Left ventricle myocardium inferior (tissue), 1 donor: ENCODE measurements around the gene NCEH1. TPM values are rescaled to one million over a fixed set of nuclear protein-coding genes. Genes with fewer than 3 reads are reported as not detected.

Experiments
- DNase-seq: peaks from one replicate; pipeline ENCODE4 v3.0.0-alpha.2; 2020
- H3K27ac ChIP-seq: fragments of 200-600 bp; replicated peaks from 2 replicates; pipeline ENCODE4 v1.8.0; 2021
- H3K27me3 ChIP-seq: fragments of 200-600 bp; 2 replicates; pipeline ENCODE4 v1.8.0; 2021; ENCODE audit warnings: low read depth
- H3K36me3 ChIP-seq: fragments of 200-600 bp; 2 replicates; pipeline ENCODE4 v1.8.0; 2021
- H3K4me1 ChIP-seq: fragments of 200-600 bp; 2 replicates; pipeline ENCODE4 v1.8.0; 2021
- H3K4me3 ChIP-seq: fragments of 200-600 bp; 2 replicates; pipeline ENCODE4 v1.8.0; 2021; ENCODE audit warnings: mild to moderate bottlenecking, moderate library complexity
- H3K9me3 ChIP-seq: fragments of 200-600 bp; replicated peaks from 2 replicates; pipeline ENCODE4 v1.8.0; 2021
- intact Hi-C: fragments of 100-400 bp; cut with micrococcal nuclease; formaldehyde crosslinking; loops from one replicate; pipeline ENCODE4 v1.11.0; 2022
- total RNA-seq: library from RNA; stranded (reverse); fragmentation: NEBNext Ultra II Directional; extraction: Animal tissue kit (Norgen Biotek cat#: 25700); gene quantifications from one replicate; pipeline ENCODE4 v1.2.1, GENCODE V29; 2021
- TF ChIP-seq, protein P1 (sequence below): fragments of 200-600 bp; IDR thresholded peaks from 2 replicates; pipeline ENCODE4 v1.8.0; 2021; ENCODE audit warnings: antibody characterized with exemption, mild to moderate bottlenecking, borderline replicate concordance
- donor health status: DM: no; HTN: yes; CAD: no; lungs with severe emphysema.

Gene NCEH1
- total RNA-seq, 1 donor from 2014 or later: 58.6 TPM

DNA sequence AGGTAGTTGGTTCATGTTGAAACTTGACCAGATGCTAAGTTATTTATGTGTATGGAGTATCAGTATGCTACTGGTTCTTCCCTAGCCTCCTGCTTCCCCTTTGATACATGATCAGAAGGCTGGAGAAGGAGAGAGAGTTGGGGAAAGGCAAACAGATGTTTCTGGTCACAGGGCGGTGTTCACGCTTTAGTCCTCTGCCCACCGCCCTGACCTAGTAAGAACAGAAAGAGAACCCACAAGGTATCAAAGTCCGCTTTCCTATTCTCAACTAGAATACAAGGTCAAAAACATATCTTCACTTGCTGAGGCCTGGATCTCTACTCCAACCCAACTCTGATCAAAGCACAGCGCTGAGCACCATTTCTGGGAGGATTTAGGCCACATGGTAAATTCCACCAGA lies 55.5 kb downstream of the NCEH1 start:
- Histone ChIP-seq H3K4me1 (peaks cover 30% of the 10 kb centered on the region), H3K27ac (no peak overlapping the region), H3K4me3 (no peak overlapping the region), H3K9me3 (no peaks in the 10 kb centered on the region), H3K36me3 (no peaks in the 10 kb centered on the region), H3K27me3 (no peaks in the 10 kb centered on the region)
- intact Hi-C loops: no loop called here
- no peak for DNase-seq
- TF ChIP-seq, protein P1, sequence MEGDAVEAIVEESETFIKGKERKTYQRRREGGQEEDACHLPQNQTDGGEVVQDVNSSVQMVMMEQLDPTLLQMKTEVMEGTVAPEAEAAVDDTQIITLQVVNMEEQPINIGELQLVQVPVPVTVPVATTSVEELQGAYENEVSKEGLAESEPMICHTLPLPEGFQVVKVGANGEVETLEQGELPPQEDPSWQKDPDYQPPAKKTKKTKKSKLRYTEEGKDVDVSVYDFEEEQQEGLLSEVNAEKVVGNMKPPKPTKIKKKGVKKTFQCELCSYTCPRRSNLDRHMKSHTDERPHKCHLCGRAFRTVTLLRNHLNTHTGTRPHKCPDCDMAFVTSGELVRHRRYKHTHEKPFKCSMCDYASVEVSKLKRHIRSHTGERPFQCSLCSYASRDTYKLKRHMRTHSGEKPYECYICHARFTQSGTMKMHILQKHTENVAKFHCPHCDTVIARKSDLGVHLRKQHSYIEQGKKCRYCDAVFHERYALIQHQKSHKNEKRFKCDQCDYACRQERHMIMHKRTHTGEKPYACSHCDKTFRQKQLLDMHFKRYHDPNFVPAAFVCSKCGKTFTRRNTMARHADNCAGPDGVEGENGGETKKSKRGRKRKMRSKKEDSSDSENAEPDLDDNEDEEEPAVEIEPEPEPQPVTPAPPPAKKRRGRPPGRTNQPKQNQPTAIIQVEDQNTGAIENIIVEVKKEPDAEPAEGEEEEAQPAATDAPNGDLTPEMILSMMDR: no peak

DNA sequence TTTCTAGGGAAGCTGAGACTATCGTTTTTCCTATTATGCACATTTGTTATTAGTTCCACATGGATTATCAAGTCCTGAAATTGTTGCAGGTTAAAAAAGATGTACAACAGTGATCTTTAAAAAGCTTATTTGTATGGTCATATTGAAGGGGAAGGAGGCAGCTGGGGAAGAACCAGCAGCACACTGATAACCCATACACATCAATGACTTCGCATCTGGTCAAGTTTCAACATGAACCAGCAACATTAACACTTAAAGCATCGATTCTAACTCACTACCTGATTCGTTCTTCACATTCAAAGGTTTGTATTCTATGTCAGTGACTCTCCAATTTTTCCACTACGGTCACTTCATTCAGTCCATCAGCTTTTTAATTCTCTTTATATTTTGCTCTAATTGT lies 56.4 kb downstream of the NCEH1 start:
- Histone ChIP-seq H3K4me1 (peaks cover 32% of the 10 kb centered on the region), H3K27ac (no peak overlapping the region), H3K4me3 (no peak overlapping the region), H3K9me3 (no peaks in the 10 kb centered on the region), H3K36me3 (no peaks in the 10 kb centered on the region), H3K27me3 (no peaks in the 10 kb centered on the region)
- no peak for DNase-seq
- TF ChIP-seq, protein P1: no peak
- intact Hi-C loops: no loop called here

DNA sequence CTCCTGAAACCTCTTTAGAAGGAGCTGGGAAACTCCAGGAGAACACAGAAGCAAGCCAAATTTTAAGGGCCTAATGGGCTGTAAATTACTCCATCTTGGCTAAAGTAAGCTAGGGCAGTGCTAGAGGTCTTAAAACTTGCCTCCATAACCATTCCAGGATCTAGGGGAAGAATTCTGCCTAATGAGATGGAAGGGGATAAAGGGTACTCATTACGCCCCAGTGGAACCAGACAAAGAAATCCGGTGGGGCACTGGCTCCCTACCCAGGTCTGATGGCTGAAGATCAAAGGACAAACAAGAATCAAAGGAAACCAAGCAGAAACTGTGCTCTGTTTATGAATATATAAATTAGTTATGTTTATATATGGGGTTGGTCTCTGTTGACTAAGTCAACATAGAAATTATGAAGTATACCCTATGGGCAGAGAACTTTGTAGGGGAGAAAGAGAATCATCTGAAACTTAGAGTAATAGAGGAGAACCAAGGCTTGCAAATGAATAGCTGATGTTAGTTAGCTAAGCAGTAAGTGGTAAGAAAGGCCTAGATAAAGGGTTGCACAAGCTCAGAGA lies 57.8 kb downstream of the NCEH1 start:
- Histone ChIP-seq H3K27me3 (no peaks in the 10 kb centered on the region), H3K27ac (no peak overlapping the region), H3K4me3 (no peak overlapping the region), H3K4me1 (peaks cover 32% of the 10 kb centered on the region), H3K36me3 (no peaks in the 10 kb centered on the region), H3K9me3 (no peaks in the 10 kb centered on the region)
- no peak for DNase-seq
- TF ChIP-seq, protein P1: no peak
- intact Hi-C loops: no loop called here

DNA sequence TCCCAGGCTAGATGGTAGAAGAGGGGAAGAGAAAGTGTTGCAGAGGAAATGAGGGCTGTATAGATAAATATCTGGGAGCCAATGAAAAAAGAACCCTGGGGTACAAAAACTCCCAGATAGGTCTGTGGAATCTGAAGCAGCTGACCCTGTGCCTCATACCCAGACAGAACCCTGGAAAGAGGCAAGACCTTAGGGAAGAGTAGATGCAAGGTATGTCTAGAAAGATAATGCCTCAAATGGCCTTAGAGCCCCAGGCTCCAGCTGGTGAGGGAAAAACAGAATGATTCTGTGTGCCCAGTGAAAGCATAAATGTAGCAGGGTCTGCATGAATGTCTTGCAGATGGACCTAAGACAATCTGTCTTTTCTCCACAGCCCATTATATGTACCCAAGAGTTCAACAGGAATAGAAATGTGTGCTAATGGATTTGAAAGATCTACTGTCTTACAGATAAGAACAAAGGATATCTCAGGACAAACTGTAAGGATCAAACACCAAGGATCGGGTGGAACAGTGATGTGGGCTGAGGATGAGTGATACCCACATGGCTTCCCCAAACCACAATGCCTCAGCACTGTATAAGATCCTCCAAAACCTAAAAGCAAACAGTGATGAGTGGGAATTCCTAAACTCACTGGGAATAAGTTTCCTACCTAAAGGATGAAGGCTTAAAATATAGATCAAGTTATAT lies 58.8 kb downstream of the NCEH1 start:
- Histone ChIP-seq H3K9me3 (no peaks in the 10 kb centered on the region), H3K27ac (no peak overlapping the region), H3K4me1 (peaks cover 32% of the 10 kb centered on the region), H3K4me3 (no peak overlapping the region), H3K36me3 (no peaks in the 10 kb centered on the region), H3K27me3 (no peaks in the 10 kb centered on the region)
- DNase-seq: no peak
- TF ChIP-seq, protein P1: no peak
- intact Hi-C loops: no loop called here

DNA sequence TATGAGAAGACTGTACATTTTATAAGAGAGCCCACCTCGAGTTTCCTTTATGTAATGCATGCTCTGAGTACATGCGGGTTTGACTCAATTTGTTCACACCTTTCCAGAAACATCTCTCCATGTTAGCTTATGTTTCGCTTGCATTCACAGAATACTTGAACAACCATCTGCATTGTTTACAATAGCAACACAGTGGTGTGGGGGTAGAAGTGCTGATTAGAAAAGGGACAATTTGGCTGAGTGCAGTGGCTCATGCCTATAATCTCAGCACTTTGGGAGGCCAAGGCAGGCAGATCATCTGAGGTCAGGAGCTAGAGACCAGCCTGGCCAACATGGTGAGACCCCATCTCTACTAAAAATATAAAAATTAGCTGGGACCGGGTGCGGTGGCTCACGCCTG lies 60.9 kb downstream of the NCEH1 start:
- intact Hi-C loops: no loop called here
- TF ChIP-seq, protein P1: no peak
- no peak overlapping the region for H3K27ac ChIP-seq

More for the DNA sequence above, 60.9 kb downstream of the NCEH1 start:
- Histone ChIP-seq H3K36me3 (no peaks in the 10 kb centered on the region), H3K9me3 (no peaks in the 10 kb centered on the region), H3K27me3 (no peaks in the 10 kb centered on the region), H3K4me1 (peaks cover 41% of the 10 kb centered on the region), H3K4me3 (no peak overlapping the region)
- no peak for DNase-seq
